WTC11 (cell line): ENCODE measurements around the gene BANF2. TPM values are rescaled to one million over a fixed set of nuclear protein-coding genes. Genes with fewer than 3 reads are reported as not detected.

Experiments
- ATAC-seq: fragments of 200-7000 bp; cut with Tn5 transposase; 2 replicates; pipeline ENCODE4 v1.10.0; 2021; ENCODE audit warnings: mild to moderate bottlenecking, moderate library complexity
- CTCF ChIA-PET: fragments of 300-600 bp; sonication (Branson Sonifier 250); formaldehyde crosslinking; loops from one replicate; lab custom pipeline; 2021; ENCODE audit warnings: antibody characterized with exemption; lab: Charles Lee
- POLR2A ChIA-PET: fragments of 350-600 bp; sonication (Branson Sonifier 250); formaldehyde crosslinking; loops from one replicate; lab custom pipeline; 2021; ENCODE audit warnings: antibody characterized with exemption; lab: Charles Lee
- DNase-seq: peaks from one replicate; pipeline ENCODE4 v3.0.0; 2021; ENCODE audit warnings: low spot score
- H3K27ac Mint-ChIP-seq: 2 replicates; pipeline ENCODE4 v1.8.0; 2021; ENCODE audit warnings: mixed read lengths
- H3K27me3 Mint-ChIP-seq: 2 replicates; pipeline ENCODE4 v1.8.0; 2021; ENCODE audit warnings: low read depth, mild to moderate bottlenecking, moderate library complexity, mixed read lengths
- H3K36me3 Mint-ChIP-seq: 2 replicates; pipeline ENCODE4 v1.8.0; 2021; ENCODE audit warnings: mixed read lengths
- H3K4me1 Mint-ChIP-seq: 2 replicates; pipeline ENCODE4 v1.8.0; 2022; ENCODE audit warnings: mixed read lengths
- H3K4me3 Mint-ChIP-seq: 2 replicates; pipeline ENCODE4 v1.8.0; 2021; ENCODE audit warnings: mild to moderate bottlenecking, moderate library complexity, mixed read lengths
- H3K9me3 Mint-ChIP-seq: 2 replicates; pipeline ENCODE4 v1.8.0; 2021; ENCODE audit warnings: mixed read lengths
- CREM ChIP-seq: sonication (generic); formaldehyde crosslinking; IDR thresholded peaks from 2 replicates; pipeline ENCODE4 v1.8.1; 2022; ENCODE audit warnings: mild to moderate bottlenecking, missing genetic modification reagents, moderate library complexity
- EMX1 ChIP-seq: fragments of 250-450 bp; sonication (Bioruptor Pico); IDR thresholded peaks from 2 replicates; pipeline ENCODE4 v1.8.0; 2021; ENCODE audit warnings: mild to moderate bottlenecking
- HMGA2 ChIP-seq: fragments of 250-450 bp; sonication (Bioruptor Pico); IDR thresholded peaks from 2 replicates; pipeline ENCODE4 v1.4.0; 2021; ENCODE audit warnings: mild to moderate bottlenecking, moderate library complexity
- MYBL2 ChIP-seq: sonication (generic); formaldehyde crosslinking; IDR thresholded peaks from 2 replicates; pipeline ENCODE4 v1.8.1; 2023; ENCODE audit warnings: mild to moderate bottlenecking, moderate library complexity, missing genetic modification reagents
- NFATC4 ChIP-seq: fragments of 250-450 bp; sonication (Bioruptor Pico); IDR thresholded peaks from 2 replicates; pipeline ENCODE4 v1.9.0; 2021; ENCODE audit warnings: mild to moderate bottlenecking
- NR3C1 ChIP-seq: sonication (generic); formaldehyde crosslinking; conservative IDR thresholded peaks from 2 replicates; pipeline ENCODE4 v1.8.1; 2023; ENCODE audit warnings: low read depth, mild to moderate bottlenecking, missing genetic modification reagents
- SMAD3 ChIP-seq: sonication (generic); formaldehyde crosslinking; IDR thresholded peaks from 2 replicates; pipeline ENCODE4 v1.8.0; 2022; ENCODE audit warnings: missing genetic modification reagents, mild to moderate bottlenecking, borderline replicate concordance
- SMAD4 ChIP-seq: sonication (generic); formaldehyde crosslinking; IDR thresholded peaks from 2 replicates; pipeline ENCODE4 v1.8.0; 2022; ENCODE audit warnings: mild to moderate bottlenecking, missing genetic modification reagents
- ZNF121 ChIP-seq: sonication (generic); formaldehyde crosslinking; IDR thresholded peaks from 2 replicates; pipeline ENCODE4 v1.8.0; 2023; ENCODE audit warnings: missing genetic modification reagents
- ZNF416 ChIP-seq: fragments of 250-450 bp; sonication (Bioruptor Pico); IDR thresholded peaks from 2 replicates; pipeline ENCODE4 v1.9.0; 2021; ENCODE audit warnings: mild to moderate bottlenecking, inconsistent platforms
- total RNA-seq: library from RNA; stranded (reverse); gene quantifications from 3 replicates; pipeline ENCODE4 v1.2.3, GENCODE V29; 2021
- TF ChIP-seq, protein P1 (sequence below): sonication (generic); formaldehyde crosslinking; IDR thresholded peaks from 2 replicates; pipeline ENCODE4 v1.8.0; 2023; ENCODE audit warnings: missing genetic modification reagents, mild to moderate bottlenecking, borderline replicate concordance
- TF ChIP-seq, protein P2 (sequence below): sonication (generic); formaldehyde crosslinking; IDR thresholded peaks from 2 replicates; pipeline ENCODE4 v1.8.0; 2022; ENCODE audit warnings: mild to moderate bottlenecking, missing genetic modification reagents
- TF ChIP-seq, protein P3 (sequence below): sonication (generic); formaldehyde crosslinking; conservative IDR thresholded peaks from 2 replicates; pipeline ENCODE4 v1.8.1; 2023; ENCODE audit warnings: mild to moderate bottlenecking, low read depth, missing genetic modification reagents, moderate library complexity
- TF ChIP-seq, protein P4 (sequence below): sonication (generic); formaldehyde crosslinking; IDR thresholded peaks from 2 replicates; pipeline ENCODE4 v1.8.1; 2022; ENCODE audit warnings: low read depth, missing genetic modification reagents, borderline replicate concordance
- TF ChIP-seq, protein P5 (sequence below): sonication (generic); formaldehyde crosslinking; conservative IDR thresholded peaks from 2 replicates; pipeline ENCODE4 v1.8.1; 2022; ENCODE audit warnings: mild to moderate bottlenecking, missing genetic modification reagents

BANF2 gene
- total RNA-seq, 1 experiment from 2014 or later = not detected

DNA sequence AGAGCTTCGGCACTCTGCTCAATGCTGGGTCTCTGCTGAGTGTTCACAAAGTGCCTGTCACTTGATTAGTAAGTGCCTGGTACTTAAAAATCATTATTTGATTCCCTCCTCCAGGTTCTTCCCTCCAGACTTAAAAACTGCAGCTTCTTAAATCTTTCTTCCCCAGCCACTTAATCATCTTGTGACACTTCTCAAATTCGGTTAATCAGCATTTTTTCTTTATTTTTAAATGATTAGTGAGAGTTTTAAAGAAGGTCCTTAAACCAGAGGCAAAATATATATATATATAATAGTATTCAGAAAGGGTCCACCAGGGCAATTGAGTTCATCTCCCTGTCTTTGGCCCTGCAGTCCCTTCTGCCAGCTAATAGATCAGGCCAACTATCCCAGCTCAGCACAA lies 8.0 kb upstream of the BANF2 start:
- Mint-ChIP-seq H3K9me3 (peaks cover 39% of the 10 kb centered on the region), H3K4me1 (peaks cover 11% of the 10 kb centered on the region), H3K27me3 (peaks cover 3% of the 10 kb centered on the region), H3K4me3 (no peak overlapping the region), H3K27ac (no peak overlapping the region), H3K36me3 (no peaks in the 10 kb centered on the region; the same call in 1 of the 2 replicates)
- ChIA-PET POLR2A (interaction anchor here (0.7 kb wide), 1 partner anchor 247 kb away, joined by 3 read pairs; no protein-coding TSS in a partner anchor), CTCF (interaction anchor here (3.5 kb wide), 1 partner anchor 9 kb away, joined by 35 read pairs; the partner anchor contains the start of gene RRBP1)
- no peak for TF ChIP-seq CREM
- TF ChIP-seq, protein P1, sequence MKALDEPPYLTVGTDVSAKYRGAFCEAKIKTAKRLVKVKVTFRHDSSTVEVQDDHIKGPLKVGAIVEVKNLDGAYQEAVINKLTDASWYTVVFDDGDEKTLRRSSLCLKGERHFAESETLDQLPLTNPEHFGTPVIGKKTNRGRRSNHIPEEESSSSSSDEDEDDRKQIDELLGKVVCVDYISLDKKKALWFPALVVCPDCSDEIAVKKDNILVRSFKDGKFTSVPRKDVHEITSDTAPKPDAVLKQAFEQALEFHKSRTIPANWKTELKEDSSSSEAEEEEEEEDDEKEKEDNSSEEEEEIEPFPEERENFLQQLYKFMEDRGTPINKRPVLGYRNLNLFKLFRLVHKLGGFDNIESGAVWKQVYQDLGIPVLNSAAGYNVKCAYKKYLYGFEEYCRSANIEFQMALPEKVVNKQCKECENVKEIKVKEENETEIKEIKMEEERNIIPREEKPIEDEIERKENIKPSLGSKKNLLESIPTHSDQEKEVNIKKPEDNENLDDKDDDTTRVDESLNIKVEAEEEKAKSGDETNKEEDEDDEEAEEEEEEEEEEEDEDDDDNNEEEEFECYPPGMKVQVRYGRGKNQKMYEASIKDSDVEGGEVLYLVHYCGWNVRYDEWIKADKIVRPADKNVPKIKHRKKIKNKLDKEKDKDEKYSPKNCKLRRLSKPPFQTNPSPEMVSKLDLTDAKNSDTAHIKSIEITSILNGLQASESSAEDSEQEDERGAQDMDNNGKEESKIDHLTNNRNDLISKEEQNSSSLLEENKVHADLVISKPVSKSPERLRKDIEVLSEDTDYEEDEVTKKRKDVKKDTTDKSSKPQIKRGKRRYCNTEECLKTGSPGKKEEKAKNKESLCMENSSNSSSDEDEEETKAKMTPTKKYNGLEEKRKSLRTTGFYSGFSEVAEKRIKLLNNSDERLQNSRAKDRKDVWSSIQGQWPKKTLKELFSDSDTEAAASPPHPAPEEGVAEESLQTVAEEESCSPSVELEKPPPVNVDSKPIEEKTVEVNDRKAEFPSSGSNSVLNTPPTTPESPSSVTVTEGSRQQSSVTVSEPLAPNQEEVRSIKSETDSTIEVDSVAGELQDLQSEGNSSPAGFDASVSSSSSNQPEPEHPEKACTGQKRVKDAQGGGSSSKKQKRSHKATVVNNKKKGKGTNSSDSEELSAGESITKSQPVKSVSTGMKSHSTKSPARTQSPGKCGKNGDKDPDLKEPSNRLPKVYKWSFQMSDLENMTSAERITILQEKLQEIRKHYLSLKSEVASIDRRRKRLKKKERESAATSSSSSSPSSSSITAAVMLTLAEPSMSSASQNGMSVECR (CRISPR knock-in tag) = no peak
- TF ChIP-seq, protein P2, sequence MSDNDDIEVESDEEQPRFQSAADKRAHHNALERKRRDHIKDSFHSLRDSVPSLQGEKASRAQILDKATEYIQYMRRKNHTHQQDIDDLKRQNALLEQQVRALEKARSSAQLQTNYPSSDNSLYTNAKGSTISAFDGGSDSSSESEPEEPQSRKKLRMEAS (CRISPR knock-in tag) = no peak
- DNase-seq (no peak), ATAC-seq (no peak)

DNA sequence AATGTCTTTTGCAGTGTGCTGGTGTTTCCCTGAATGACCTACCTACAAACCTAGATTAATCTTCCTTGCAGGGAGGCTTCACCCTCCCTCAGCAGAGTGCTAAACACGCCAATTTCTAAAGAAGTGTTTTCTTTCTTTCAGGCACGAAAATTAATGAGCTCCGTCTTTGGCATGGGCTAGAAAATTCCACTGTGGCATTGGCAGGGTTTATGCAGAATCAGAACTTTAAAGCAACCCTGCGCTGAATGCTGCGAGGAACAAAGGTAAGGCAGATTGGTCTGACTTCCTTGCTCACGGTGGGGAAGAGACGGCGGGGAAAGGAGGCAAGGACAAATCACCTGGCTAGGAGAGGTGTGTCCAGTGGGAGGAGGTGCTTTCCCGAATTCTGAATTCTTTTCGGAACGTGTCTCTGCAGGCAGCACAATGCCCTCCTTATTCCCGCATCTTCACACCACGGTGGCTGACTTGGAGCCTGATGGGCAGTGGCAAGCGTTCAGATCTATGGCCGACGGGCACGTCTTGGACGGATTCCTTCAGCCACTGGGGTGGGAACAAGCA lies 6.2 kb upstream of the BANF2 start:
- ATAC-seq (peak; percentile 68), DNase-seq (no peak)
- ChIA-PET POLR2A (no interaction called here), CTCF (interaction anchor here (3.5 kb wide), 1 partner anchor 11 kb away, joined by 35 read pairs; the partner anchor contains the start of gene RRBP1)
- peaks cover 3% of the 10 kb centered on the region; the same call in 1 of the 2 replicates for H3K27me3 Mint-ChIP-seq
- no peaks in the 10 kb centered on the region; the same call in 1 of the 2 replicates for H3K36me3 Mint-ChIP-seq
- H3K4me1 Mint-ChIP-seq = peaks cover 11% of the 10 kb centered on the region
- TF ChIP-seq EMX1 (CRISPR knock-in tag) = no peak
- TF ChIP-seq, protein P3, sequence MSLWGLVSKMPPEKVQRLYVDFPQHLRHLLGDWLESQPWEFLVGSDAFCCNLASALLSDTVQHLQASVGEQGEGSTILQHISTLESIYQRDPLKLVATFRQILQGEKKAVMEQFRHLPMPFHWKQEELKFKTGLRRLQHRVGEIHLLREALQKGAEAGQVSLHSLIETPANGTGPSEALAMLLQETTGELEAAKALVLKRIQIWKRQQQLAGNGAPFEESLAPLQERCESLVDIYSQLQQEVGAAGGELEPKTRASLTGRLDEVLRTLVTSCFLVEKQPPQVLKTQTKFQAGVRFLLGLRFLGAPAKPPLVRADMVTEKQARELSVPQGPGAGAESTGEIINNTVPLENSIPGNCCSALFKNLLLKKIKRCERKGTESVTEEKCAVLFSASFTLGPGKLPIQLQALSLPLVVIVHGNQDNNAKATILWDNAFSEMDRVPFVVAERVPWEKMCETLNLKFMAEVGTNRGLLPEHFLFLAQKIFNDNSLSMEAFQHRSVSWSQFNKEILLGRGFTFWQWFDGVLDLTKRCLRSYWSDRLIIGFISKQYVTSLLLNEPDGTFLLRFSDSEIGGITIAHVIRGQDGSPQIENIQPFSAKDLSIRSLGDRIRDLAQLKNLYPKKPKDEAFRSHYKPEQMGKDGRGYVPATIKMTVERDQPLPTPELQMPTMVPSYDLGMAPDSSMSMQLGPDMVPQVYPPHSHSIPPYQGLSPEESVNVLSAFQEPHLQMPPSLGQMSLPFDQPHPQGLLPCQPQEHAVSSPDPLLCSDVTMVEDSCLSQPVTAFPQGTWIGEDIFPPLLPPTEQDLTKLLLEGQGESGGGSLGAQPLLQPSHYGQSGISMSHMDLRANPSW (CRISPR knock-in tag) = 0 out of 2 replicates have a peak, but pooled peaks have one; percentile 30
- TF ChIP-seq, all 79 proteins: peak for 1
- H3K4me3 Mint-ChIP-seq = no peak overlapping the region
- H3K27ac Mint-ChIP-seq = no peak overlapping the region; the same call in none of the 2 replicates
- peaks cover 28% of the 10 kb centered on the region for H3K9me3 Mint-ChIP-seq

DNA sequence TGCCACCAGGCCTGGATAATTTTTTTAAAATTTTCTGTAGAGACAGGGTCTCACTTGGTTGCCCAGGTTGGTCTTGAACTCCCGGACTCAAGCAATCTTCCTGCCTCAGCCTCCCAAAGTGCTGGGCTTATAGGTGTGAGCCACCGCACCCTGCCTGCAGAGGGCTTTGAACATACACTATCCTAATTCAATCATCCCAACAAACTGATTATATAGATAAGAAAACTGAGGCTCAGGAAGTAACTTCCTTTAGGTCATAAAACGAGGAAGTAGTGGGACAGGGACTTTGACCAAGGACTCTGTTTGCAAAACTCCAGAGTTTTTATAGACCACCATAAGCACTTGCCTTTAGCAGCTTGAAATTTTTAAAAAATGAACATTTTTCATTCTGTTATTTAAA lies 5.0 kb upstream of the BANF2 start:
- H3K27me3 Mint-ChIP-seq = peaks cover 3% of the 10 kb centered on the region; the same call in 1 of the 2 replicates
- no peak overlapping the region for H3K27ac Mint-ChIP-seq
- no peak for TF ChIP-seq ZNF121
- TF ChIP-seq, protein P4, sequence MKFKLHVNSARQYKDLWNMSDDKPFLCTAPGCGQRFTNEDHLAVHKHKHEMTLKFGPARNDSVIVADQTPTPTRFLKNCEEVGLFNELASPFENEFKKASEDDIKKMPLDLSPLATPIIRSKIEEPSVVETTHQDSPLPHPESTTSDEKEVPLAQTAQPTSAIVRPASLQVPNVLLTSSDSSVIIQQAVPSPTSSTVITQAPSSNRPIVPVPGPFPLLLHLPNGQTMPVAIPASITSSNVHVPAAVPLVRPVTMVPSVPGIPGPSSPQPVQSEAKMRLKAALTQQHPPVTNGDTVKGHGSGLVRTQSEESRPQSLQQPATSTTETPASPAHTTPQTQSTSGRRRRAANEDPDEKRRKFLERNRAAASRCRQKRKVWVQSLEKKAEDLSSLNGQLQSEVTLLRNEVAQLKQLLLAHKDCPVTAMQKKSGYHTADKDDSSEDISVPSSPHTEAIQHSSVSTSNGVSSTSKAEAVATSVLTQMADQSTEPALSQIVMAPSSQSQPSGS (CRISPR knock-in tag) = no peak
- no peak for TF ChIP-seq SMAD4 (CRISPR knock-in tag)
- TF ChIP-seq ZNF416 (CRISPR knock-in tag) = no peak
- no peak for TF ChIP-seq NR3C1 (CRISPR knock-in tag)
- TF ChIP-seq, protein P5, sequence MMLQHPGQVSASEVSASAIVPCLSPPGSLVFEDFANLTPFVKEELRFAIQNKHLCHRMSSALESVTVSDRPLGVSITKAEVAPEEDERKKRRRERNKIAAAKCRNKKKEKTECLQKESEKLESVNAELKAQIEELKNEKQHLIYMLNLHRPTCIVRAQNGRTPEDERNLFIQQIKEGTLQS (CRISPR knock-in tag) = no peak
- no peak for TF ChIP-seq NFATC4 (CRISPR knock-in tag)
- TF ChIP-seq HMGA2 (CRISPR knock-in tag) = no peak
- no peak for TF ChIP-seq SMAD3 (CRISPR knock-in tag)
- TF ChIP-seq MYBL2 (CRISPR knock-in tag) = no peak
- peaks cover 11% of the 10 kb centered on the region for H3K4me1 Mint-ChIP-seq
- peaks cover 28% of the 10 kb centered on the region for H3K9me3 Mint-ChIP-seq
- no peaks in the 10 kb centered on the region; the same call in 1 of the 2 replicates for H3K36me3 Mint-ChIP-seq
- H3K4me3 Mint-ChIP-seq = no peak overlapping the region
- POLR2A ChIA-PET = no interaction called here
- CTCF ChIA-PET = interaction anchor here (1.6 kb wide), 1 partner anchor 12 kb away, joined by 6 read pairs; the partner anchor contains the start of gene RRBP1
- DNase-seq = no peak
- no peak for ATAC-seq
